A673 (cell line): ENCODE measurements around the gene SPAG7.

Source experiments
- CTCF ChIP-seq: fragments of 300-800, 200-600 bp; sonication (generic); conservative IDR thresholded peaks from 2 replicates; pipeline ENCODE4 v1.5.1; 2017; ENCODE audit warnings: low read depth, mild to moderate bottlenecking, antibody characterized with exemption, low read length, moderate library complexity, mixed read lengths
- EZH2 ChIP-seq: fragments of 200-600 bp; sonication (generic); IDR thresholded peaks from 2 replicates; pipeline ENCODE4 v1.6.1; 2017; ENCODE audit warnings: borderline replicate concordance, low read depth, mild to moderate bottlenecking, mixed read lengths, antibody characterized with exemption, low read length; ENCODE audit not compliant: poor library complexity, severe bottlenecking

GRCh38 chr17:5014357-5014756 is 46.7 kb upstream of the SPAG7 start:
- no peak for TF ChIP-seq CTCF
- no peak for TF ChIP-seq EZH2
